Measurements from ENCODE around the gene GRAMD1B.

DNA sequence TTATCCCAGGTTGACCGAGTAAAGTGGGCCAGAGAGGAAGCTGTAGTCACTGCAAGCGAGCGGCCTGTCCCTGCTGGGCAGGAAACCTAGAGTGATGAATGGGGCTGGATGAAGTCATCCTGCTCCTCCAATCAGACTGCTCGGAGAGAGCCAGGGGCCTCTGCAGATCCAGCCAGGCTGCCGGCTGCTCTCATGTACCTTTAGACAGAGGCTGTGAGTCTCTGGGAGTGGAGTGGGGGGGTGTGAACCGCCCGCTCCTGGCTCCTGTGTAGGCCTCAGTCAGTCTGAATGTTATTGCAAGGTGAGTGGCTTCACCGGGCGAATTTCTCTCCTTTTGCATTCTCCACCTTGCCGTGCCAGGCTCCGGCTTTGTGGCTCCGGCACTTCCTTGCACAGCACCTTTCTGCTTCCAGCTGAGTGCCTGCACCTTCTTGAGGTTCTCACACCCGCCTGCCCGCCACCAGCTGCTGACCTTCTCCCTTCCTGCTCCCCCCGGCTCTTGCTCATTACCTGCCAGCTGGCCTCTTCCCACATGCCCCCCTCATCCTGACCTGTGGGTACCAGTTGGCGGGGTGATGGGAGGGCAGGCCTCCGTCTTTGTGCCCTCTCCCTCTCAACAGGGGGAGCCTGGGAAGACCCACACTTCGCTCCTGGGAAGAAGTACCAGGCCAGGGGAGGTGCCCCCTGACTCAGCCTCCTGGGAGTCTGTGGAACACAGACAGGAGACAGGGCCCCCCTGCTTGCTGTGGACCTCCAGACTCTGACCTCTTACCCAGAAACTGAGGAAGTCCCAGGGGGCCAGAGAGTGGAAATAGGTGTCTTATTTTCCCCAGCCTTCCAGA, 79.9 kb downstream of the GRAMD1B start:
- TF ChIP-seq, protein P1, sequence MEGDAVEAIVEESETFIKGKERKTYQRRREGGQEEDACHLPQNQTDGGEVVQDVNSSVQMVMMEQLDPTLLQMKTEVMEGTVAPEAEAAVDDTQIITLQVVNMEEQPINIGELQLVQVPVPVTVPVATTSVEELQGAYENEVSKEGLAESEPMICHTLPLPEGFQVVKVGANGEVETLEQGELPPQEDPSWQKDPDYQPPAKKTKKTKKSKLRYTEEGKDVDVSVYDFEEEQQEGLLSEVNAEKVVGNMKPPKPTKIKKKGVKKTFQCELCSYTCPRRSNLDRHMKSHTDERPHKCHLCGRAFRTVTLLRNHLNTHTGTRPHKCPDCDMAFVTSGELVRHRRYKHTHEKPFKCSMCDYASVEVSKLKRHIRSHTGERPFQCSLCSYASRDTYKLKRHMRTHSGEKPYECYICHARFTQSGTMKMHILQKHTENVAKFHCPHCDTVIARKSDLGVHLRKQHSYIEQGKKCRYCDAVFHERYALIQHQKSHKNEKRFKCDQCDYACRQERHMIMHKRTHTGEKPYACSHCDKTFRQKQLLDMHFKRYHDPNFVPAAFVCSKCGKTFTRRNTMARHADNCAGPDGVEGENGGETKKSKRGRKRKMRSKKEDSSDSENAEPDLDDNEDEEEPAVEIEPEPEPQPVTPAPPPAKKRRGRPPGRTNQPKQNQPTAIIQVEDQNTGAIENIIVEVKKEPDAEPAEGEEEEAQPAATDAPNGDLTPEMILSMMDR (IDR thresholded peaks at IDR 0.05) = no peak
- no peak for TF ChIP-seq POLR2A (IDR thresholded peaks at IDR 0.05)

Measured in breast epithelium (tissue), 3 donors.